Ectodermal cell (in vitro differentiated cells): ENCODE results near the gene PCYT1A. TPM values are rescaled to one million over a fixed set of nuclear protein-coding genes. Genes with fewer than 3 reads are reported as not detected.

ENCODE experiments used
- H3K27ac ChIP-seq: 2 replicates; pipeline ENCODE4 v1.7.0; 2013; ENCODE audit warnings: mild to moderate bottlenecking, low read depth, low read length; ENCODE audit not compliant: insufficient read depth, poor library complexity, severe bottlenecking
- H3K27me3 ChIP-seq: 2 replicates; pipeline ENCODE4 v1.7.0; 2013; ENCODE audit warnings: mild to moderate bottlenecking, low read length; ENCODE audit not compliant: insufficient read depth, control insufficient read depth, poor library complexity, severe bottlenecking
- H3K36me3 ChIP-seq: one replicate; pipeline ENCODE4 v1.7.0; 2013; ENCODE audit warnings: low read length; ENCODE audit not compliant: control insufficient read depth, insufficient read depth
- H3K4me1 ChIP-seq: one replicate; pipeline ENCODE4 v1.7.0; 2013; ENCODE audit warnings: low read length; ENCODE audit not compliant: control insufficient read depth, insufficient read depth
- H3K4me3 ChIP-seq: 2 replicates; pipeline ENCODE4 v1.7.0; 2013; ENCODE audit warnings: low read depth, low read length, control low read depth; ENCODE audit not compliant: insufficient read depth
- H3K9me3 ChIP-seq: 2 replicates; pipeline ENCODE4 v1.7.0; 2013; ENCODE audit warnings: mild to moderate bottlenecking, low read length, moderate library complexity; ENCODE audit not compliant: control insufficient read depth
- WGBS, 2 experiments: methylation state at CpG; one replicate each; pipeline ENCODE4 v1.1.7; 2013; ENCODE audit warnings: missing lambda C conversion rate in 2 of 2; 5-methylcytosine and 5-hydroxymethylcytosine counted together
- polyA plus RNA-seq, 4 experiments: library from polyadenylated mRNA; stranded (reverse); fragments of 50-300 nt; gene quantifications; one replicate each; pipeline ENCODE4 v1.2.3, GENCODE V29; 2013

PCYT1A gene
- polyA plus RNA-seq (2013, experiment 1 of 4): 31.3 TPM
- polyA plus RNA-seq (2013, experiment 2 of 4): 34.2 TPM
- 24.0 TPM for polyA plus RNA-seq (2013, experiment 3 of 4)
- polyA plus RNA-seq (2013, experiment 4 of 4): 22.6 TPM

- H3K4me1 ChIP-seq: peaks cover 3% of the 10 kb centered on the region
- no peaks in the 10 kb centered on the region for H3K9me3 ChIP-seq
- no peaks in the 10 kb centered on the region for H3K27me3 ChIP-seq
- 0% methylated on average over 55 of the region's 55 CpGs for WGBS, 2 experiments
- H3K27ac ChIP-seq: peak within 1 kb of the TSS; percentile 87
- no peaks in the 10 kb centered on the region for H3K36me3 ChIP-seq
- peak within 1 kb of the TSS; percentile 94 for H3K4me3 ChIP-seq
Measured at GRCh38 chr3:196287440-196288140, at the start of gene PCYT1A. Gene PCYT1A, minus strand, starts transcription at chr3:196287726. Its CDS starts 17,195 bp downstream, at chr3:196270531.

GRCh38 chr3:196336319-196337145 is 49.0 kb upstream of the PCYT1A start:
- Histone ChIP-seq H3K4me3 (no peak overlapping the region), H3K9me3 (no peaks in the 10 kb centered on the region), H3K4me1 (no peaks in the 10 kb centered on the region), H3K27me3 (no peaks in the 10 kb centered on the region), H3K36me3 (no peaks in the 10 kb centered on the region), H3K27ac (no peak overlapping the region)
- 94% methylated on average over 17 of the region's 17 CpGs for WGBS, 2 experiments

GRCh38 chr3:196335503-196335948 is 48.0 kb upstream of the PCYT1A start:
- Histone ChIP-seq H3K27ac (no peak overlapping the region), H3K9me3 (no peaks in the 10 kb centered on the region), H3K36me3 (no peaks in the 10 kb centered on the region), H3K4me1 (no peaks in the 10 kb centered on the region), H3K4me3 (no peak overlapping the region), H3K27me3 (no peaks in the 10 kb centered on the region)
- WGBS, 2 experiments: 86% methylated on average over 12 of the region's 12 CpGs

- no peaks in the 10 kb centered on the region for H3K4me1 ChIP-seq
- no peaks in the 10 kb centered on the region for H3K9me3 ChIP-seq
- no peak overlapping the region for H3K27ac ChIP-seq
- H3K4me3 ChIP-seq: no peak overlapping the region
- no peaks in the 10 kb centered on the region for H3K27me3 ChIP-seq
- 78 to 81% methylated on average over 1 of the region's 1 CpG for WGBS, 2 experiments
- no peaks in the 10 kb centered on the region for H3K36me3 ChIP-seq
Measured at GRCh38 chr3:196334982-196335381, 47.5 kb upstream of the PCYT1A start.

GRCh38 chr3:196332168-196332567 is 44.6 kb upstream of the PCYT1A start:
- Histone ChIP-seq H3K36me3 (no peaks in the 10 kb centered on the region), H3K27ac (no peak overlapping the region), H3K27me3 (no peaks in the 10 kb centered on the region), H3K4me3 (no peak overlapping the region), H3K4me1 (no peaks in the 10 kb centered on the region), H3K9me3 (no peaks in the 10 kb centered on the region)
- whole genome bisulfite sequencing, 2 experiments: 91 to 95% methylated on average over 8 of the region's 8 CpGs

GRCh38 chr3:196327405-196327804 is 39.9 kb upstream of the PCYT1A start:
- H3K9me3 ChIP-seq: no peaks in the 10 kb centered on the region
- no peaks in the 10 kb centered on the region for H3K27me3 ChIP-seq
- no peak overlapping the region for H3K27ac ChIP-seq
- no peak overlapping the region for H3K4me3 ChIP-seq
- H3K4me1 ChIP-seq: no peaks in the 10 kb centered on the region
- WGBS, 2 experiments: 61 to 65% methylated on average over 6 of the region's 6 CpGs
- H3K36me3 ChIP-seq: no peaks in the 10 kb centered on the region

GRCh38 chr3:196326936-196327335 is 39.4 kb upstream of the PCYT1A start:
- Histone ChIP-seq H3K36me3 (no peaks in the 10 kb centered on the region), H3K27ac (no peak overlapping the region), H3K27me3 (no peaks in the 10 kb centered on the region), H3K4me3 (no peak overlapping the region), H3K9me3 (no peaks in the 10 kb centered on the region), H3K4me1 (no peaks in the 10 kb centered on the region)
- WGBS, 2 experiments: 78 to 80% methylated on average over 9 of the region's 9 CpGs

- Histone ChIP-seq H3K4me3 (no peak overlapping the region), H3K27me3 (no peaks in the 10 kb centered on the region), H3K27ac (no peak overlapping the region), H3K4me1 (no peaks in the 10 kb centered on the region), H3K36me3 (no peaks in the 10 kb centered on the region), H3K9me3 (no peaks in the 10 kb centered on the region)
- 81% methylated on average over 11 of the region's 11 CpGs for WGBS, 2 experiments
Measured at GRCh38 chr3:196323691-196324090, 36.2 kb upstream of the PCYT1A start.

GRCh38 chr3:196323016-196323415 is 35.5 kb upstream of the PCYT1A start:
- no peaks in the 10 kb centered on the region for H3K27me3 ChIP-seq
- H3K27ac ChIP-seq: no peak overlapping the region
- WGBS, 2 experiments: 92 to 93% methylated on average over 4 of the region's 4 CpGs
- no peak overlapping the region for H3K4me3 ChIP-seq
- no peaks in the 10 kb centered on the region for H3K9me3 ChIP-seq
- H3K36me3 ChIP-seq: no peaks in the 10 kb centered on the region
- H3K4me1 ChIP-seq: no peaks in the 10 kb centered on the region

- no peaks in the 10 kb centered on the region for H3K27me3 ChIP-seq
- H3K4me3 ChIP-seq: no peak overlapping the region
- 91 to 92% methylated on average over 11 of the region's 11 CpGs for WGBS, 2 experiments
- H3K9me3 ChIP-seq: no peaks in the 10 kb centered on the region
- no peak overlapping the region for H3K27ac ChIP-seq
- H3K4me1 ChIP-seq: no peaks in the 10 kb centered on the region
- no peaks in the 10 kb centered on the region for H3K36me3 ChIP-seq
Measured at GRCh38 chr3:196321162-196321561, 33.6 kb upstream of the PCYT1A start.
